Testis (tissue), 3 donors: Measurements from ENCODE around the gene SMURF1. TPM values are rescaled to one million over a fixed set of nuclear protein-coding genes. Genes with fewer than 3 reads are reported as not detected.

ENCODE experiments used
- DNase-seq: peaks from one replicate; pipeline ENCODE4 v3.0.0-alpha.2; 2019
- H3K27ac ChIP-seq, 2 donors: fragments of 200-600 bp; sonication (generic); one replicate each; pipeline ENCODE4 v1.5.1; 2019
- H3K27me3 ChIP-seq: fragments of 200-600 bp; sonication (generic); one replicate; pipeline ENCODE4 v1.5.1; 2019
- H3K36me3 ChIP-seq: fragments of 200-600 bp; sonication (generic); one replicate; pipeline ENCODE4 v1.5.1; 2017; ENCODE audit warnings: low read depth; ENCODE audit errors: missing control alignments
- H3K4me1 ChIP-seq: fragments of 200-600 bp; sonication (generic); one replicate; pipeline ENCODE4 v1.5.1; 2019
- H3K4me3 ChIP-seq, 2 donors: fragments of 200-600 bp; sonication (generic); one replicate each; pipeline ENCODE4 v1.5.1; 2017 to 2019
- H3K9me3 ChIP-seq: fragments of 200-600 bp; sonication (generic); one replicate; pipeline ENCODE4 v1.5.1; 2017
- CTCF ChIP-seq, 3 experiments: fragments of 450-650 bp in 2 of 3; fragments of 200-600 bp in 1 of 3; sonication (generic) in 1 of 3; IDR thresholded peaks; one replicate each; pipeline ENCODE4 v1.5.1; 2016 to 2019; ENCODE audit warnings: antibody characterized with exemption in 3 of 3, mild to moderate bottlenecking in 2 of 3, moderate library complexity in 1 of 3
- POLR2A ChIP-seq: fragments of 450-650 bp; IDR thresholded peaks from one replicate; pipeline ENCODE4 v1.6.1; 2017; ENCODE audit warnings: antibody characterized with exemption, mild to moderate bottlenecking, moderate library complexity
- WGBS, 2 donors: methylation state at CpG; one replicate each; pipeline ENCODE4 v1.1.5; 2018; 5-methylcytosine and 5-hydroxymethylcytosine counted together
- intact Hi-C: fragments of 100-400 bp; cut with DNase I; formaldehyde crosslinking; loops from one replicate; pipeline ENCODE4 v1.15.1; 2023; ENCODE audit warnings: low total_unique reads
- polyA plus RNA-seq: library from polyadenylated mRNA; stranded (reverse); fragments of 350-450 nt; fragmentation: Illumina TruSeq; extraction: RNeasy Lipid Tissue Mini Kit (QIAGEN cat#74804); gene quantifications from one replicate; pipeline ENCODE4 v1.2.3, GENCODE V29; 2014; ENCODE audit warnings: low read depth, low replicate concordance; ENCODE audit not compliant: insufficient read depth
- total RNA-seq, 2 donors: library from RNA; depleted of rRNA; stranded (reverse); fragments of >200 nt; gene quantifications; one replicate each; pipeline ENCODE4 v1.2.3, GENCODE V29; 2016

SMURF1 gene
- total and polyA plus RNA-seq, 3 donors from 2014 or later = 34.5 to 79.5 (median 46.9) TPM

GRCh38 chr7:99036546-99037111 is 107.3 kb downstream of the SMURF1 start:
- H3K27ac ChIP-seq = peak overlapping the region in 1 of 2 donors; percentile 15
- 52 to 56% methylated on average over 6 to 11 of the region's 11 CpGs for WGBS, 2 donors

GRCh38 chr7:99035723-99036545 is 108.0 kb downstream of the SMURF1 start:
- H3K27me3 ChIP-seq = no peaks in the 10 kb centered on the region
- H3K4me3 ChIP-seq = no peak overlapping the region
- TF ChIP-seq POLR2A (no peak), CTCF (IDR thresholded peaks at IDR 0.05) (no peak)
- H3K36me3 ChIP-seq = no peaks in the 10 kb centered on the region
- peak overlapping the region in 1 of 2 donors; percentile 34 for H3K27ac ChIP-seq
- peak; percentile 15 for DNase-seq
- intact Hi-C loops = no loop called here
- no peaks in the 10 kb centered on the region for H3K9me3 ChIP-seq
- H3K4me1 ChIP-seq = peaks cover 21% of the 10 kb centered on the region
- WGBS, 2 donors = 55 to 73% methylated on average over 25 to 26 of the region's 26 CpGs

More at GRCh38 chr7:99036546-99037111, 107.3 kb downstream of the SMURF1 start:
- DNase-seq = peak; percentile 61
- TF ChIP-seq POLR2A = no peak
- TF ChIP-seq CTCF (IDR thresholded peaks at IDR 0.05) = peak; percentile 13 to 47 (median 29)
- Histone ChIP-seq H3K9me3 (no peaks in the 10 kb centered on the region), H3K4me1 (peaks cover 19% of the 10 kb centered on the region), H3K27me3 (no peaks in the 10 kb centered on the region), H3K4me3 (no peak overlapping the region), H3K36me3 (no peaks in the 10 kb centered on the region)
- intact Hi-C loops = no loop called here

- H3K36me3 ChIP-seq = no peaks in the 10 kb centered on the region
- H3K27ac ChIP-seq = peak overlapping the region in 1 of 2 donors; percentile 34
- DNase-seq = peak; percentile 12
- H3K4me1 ChIP-seq = peaks cover 24% of the 10 kb centered on the region
- no peak overlapping the region for H3K4me3 ChIP-seq
- intact Hi-C loops = no loop called here
- WGBS, 2 donors = 91 to 95% methylated on average over 30 of the region's 30 CpGs
- H3K27me3 ChIP-seq = no peaks in the 10 kb centered on the region
- no peak for TF ChIP-seq CTCF (IDR thresholded peaks at IDR 0.05)
- no peaks in the 10 kb centered on the region for H3K9me3 ChIP-seq
These were observed 108.8 kb downstream of the SMURF1 start for GRCh38 chr7:99034932-99035722.

GRCh38 chr7:99033765-99034164 is 110.1 kb downstream of the SMURF1 start:
- WGBS, 2 donors = 74% methylated on average over 4 of the region's 4 CpGs; no CpG with 5 or more reads in 1 of the 2 donors
- H3K27me3 ChIP-seq = no peaks in the 10 kb centered on the region
- intact Hi-C loops = no loop called here
- TF ChIP-seq POLR2A (no peak), CTCF (IDR thresholded peaks at IDR 0.05) (no peak)
- H3K36me3 ChIP-seq = no peaks in the 10 kb centered on the region
- H3K4me1 ChIP-seq = peaks cover 24% of the 10 kb centered on the region
- no peaks in the 10 kb centered on the region for H3K9me3 ChIP-seq
- peak overlapping the region in 1 of 2 donors; percentile 86 for H3K27ac ChIP-seq
- H3K4me3 ChIP-seq = no peak overlapping the region
- DNase-seq = peak; percentile 12
